HepG2 (cell line): Measurements from ENCODE around the gene C5orf24. TPM values are rescaled to one million over a fixed set of nuclear protein-coding genes. Genes with fewer than 3 reads are reported as not detected.

Experiments
- ATAC-seq: fragments of 200-7000 bp; cut with Tn5 transposase; 3 replicates; pipeline ENCODE4 v1.9.1; 2020; ENCODE audit warnings: mild to moderate bottlenecking, moderate library complexity
- BruUV-seq: library from RNA; stranded (reverse); fragments of 400-500 nt; replicated peaks from 2 replicates; lab custom pipeline; 2021; lab: Mats Ljungman, UMichigan
- CTCF ChIA-PET: fragments of 300-600 bp; formaldehyde crosslinking; extraction: SDS; loops from one replicate; lab custom pipeline; 2021; ENCODE audit warnings: low total read pairs, inconsistent platforms, low intra/inter-chr PET ratio; lab: Yijun Ruan, JAX
- POLR2A ChIA-PET: fragments of 350-600 bp; sonication (Branson Sonifier 250); formaldehyde crosslinking; loops from one replicate; lab custom pipeline; 2020; ENCODE audit warnings: antibody characterized with exemption, inconsistent platforms; lab: Yijun Ruan, JAX
- DNase-seq: peaks from one replicate; pipeline ENCODE4 v3.0.0-alpha.2; 2015; ENCODE audit warnings: low spot score
- FAIRE-seq: peaks from 3 replicates; lab custom pipeline; 2011; peaks lifted over from hg19 to GRCh38; lab: Jason Lieb, UNC
- H2AFZ ChIP-seq: one replicate; pipeline ENCODE4 v1.6.1; 2011; ENCODE audit warnings: low read length, inconsistent platforms
- H3K27ac ChIP-seq: fragments of 300-600 bp; 3 replicates; pipeline ENCODE4 v1.8.0; 2011; ENCODE audit warnings: mixed run types, mild to moderate bottlenecking, mixed read lengths, low read length, inconsistent platforms; ENCODE audit not compliant: insufficient read depth; ENCODE audit errors: extremely low read length
- H3K27me3 ChIP-seq, 2 experiments: fragments of 200-600 bp in 1 of 2; 2 replicates in 1 of 2; 3 replicates in 1 of 2; pipeline versions ENCODE4 v1.6.0 to v1.8.0; 2011; ENCODE audit warnings: low read length in 2 of 2, mild to moderate bottlenecking in 2 of 2, moderate library complexity in 2 of 2, inconsistent platforms in 1 of 2; ENCODE audit not compliant: insufficient read depth in 2 of 2, control insufficient read depth in 1 of 2
- H3K36me3 ChIP-seq, 2 experiments: fragments of 200-600 bp in 1 of 2; replicated peaks in 1 of 2; 2 replicates in 1 of 2; 3 replicates in 1 of 2; pipeline versions ENCODE4 v1.5.1 to v1.8.0; 2011; ENCODE audit warnings: low read length in 2 of 2, inconsistent platforms in 1 of 2; ENCODE audit not compliant: insufficient read depth in 2 of 2, control insufficient read depth in 1 of 2
- H3K4me1 ChIP-seq: 2 replicates; pipeline ENCODE4 v1.5.1; 2012; ENCODE audit warnings: low read length, inconsistent platforms; ENCODE audit not compliant: insufficient read depth
- H3K4me2 ChIP-seq: 2 replicates; pipeline ENCODE4 v1.6.0; 2011; ENCODE audit warnings: low read depth, low read length, inconsistent platforms
- H3K4me3 ChIP-seq, 3 experiments: fragments of 200-600 bp in 1 of 3; sonication (generic), shearing (Covaris generic) in 1 of 3; replicated peaks in 1 of 3; 2 replicates each; pipeline ENCODE4 v1.5.1; 2011 to 2016; ENCODE audit warnings: low read length in 3 of 3, inconsistent platforms in 2 of 3, low read depth in 2 of 3, mild to moderate bottlenecking in 2 of 3, control low read depth in 1 of 3, mixed read lengths in 1 of 3; ENCODE audit not compliant: insufficient read depth in 1 of 3
- H3K79me2 ChIP-seq: one replicate; pipeline ENCODE4 v1.6.1; 2011; ENCODE audit warnings: low read length, inconsistent platforms; ENCODE audit not compliant: insufficient read depth
- H3K9ac ChIP-seq: 2 replicates; pipeline ENCODE4 v1.6.0; 2011; ENCODE audit warnings: mild to moderate bottlenecking, low read depth, low read length, inconsistent platforms; ENCODE audit not compliant: insufficient read depth
- H3K9me3 ChIP-seq: 2 replicates; pipeline ENCODE4 v1.5.1; 2012; ENCODE audit warnings: mild to moderate bottlenecking, low read length
- H4K20me1 ChIP-seq: 2 replicates; pipeline ENCODE4 v1.6.0; 2011; ENCODE audit warnings: inconsistent platforms, mild to moderate bottlenecking, low read length, moderate library complexity; ENCODE audit not compliant: insufficient read depth
- PCBP2 ChIP-seq: fragments of 200-400 bp; formaldehyde crosslinking; optimal IDR thresholded peaks from 2 replicates; pipeline ENCODE3; 2018; ENCODE audit warnings: low read length, low read depth; ENCODE audit not compliant: poor library complexity, severe bottlenecking
- ZBTB42 ChIP-seq: sonication (generic); formaldehyde crosslinking; IDR thresholded peaks from 2 replicates; pipeline ENCODE4 v1.5.0; 2020; ENCODE audit warnings: mild to moderate bottlenecking, missing genetic modification reagents
- WGBS: methylation state at CpG from one replicate; pipeline ENCODE4 v1.1.6; 2017; ENCODE audit warnings: low lambda C conversion rate; 5-methylcytosine and 5-hydroxymethylcytosine counted together
- in situ Hi-C: cut with HindIII; loops from 2 replicates; pipeline ENCODE4 v1.10.0; 2017; ENCODE audit warnings: low pct_unique_long_range_greater_than_20kb; ENCODE audit not compliant: extremely low pct_ligation_motif_present
- intact Hi-C: fragments of 100-400 bp; cut with micrococcal nuclease; formaldehyde crosslinking; loops from one replicate; pipeline ENCODE4 v1.10.0; 2022; ENCODE audit not compliant: unreplicated experiment
- polyA plus RNA-seq, 8 experiments: library from polyadenylated mRNA; depleted of rRNA in 3 of 8; stranded (reverse) in 7 of 8; unstranded in 1 of 8; fragments of >200 nt; fragmentation: Illumina TruSeq in 4 of 8; extraction: Trizol in 4 of 8; gene quantifications; 2 replicates each; pipeline versions ENCODE4 v1.2.1 to v1.2.3, GENCODE V29; 2011 to 2016; ENCODE audit warnings: low read depth in 4 of 8, missing spikeins in 1 of 8, mixed read lengths in 1 of 8; ENCODE audit not compliant: insufficient read depth in 1 of 8
- total RNA-seq, 5 experiments: library from RNA; depleted of rRNA; stranded (reverse); fragments of >200 nt; fragmentation: Illumina TruSeq; extraction: Trizol; gene quantifications; 2 replicates each; pipeline ENCODE4 v1.2.3, GENCODE V29; 2016; ENCODE audit warnings: low read depth in 1 of 5
- TF ChIP-seq, protein P1 (sequence below): sonication (generic); formaldehyde crosslinking; IDR thresholded peaks from 2 replicates; pipeline ENCODE4 v1.4.0; 2020; ENCODE audit warnings: mild to moderate bottlenecking, missing genetic modification reagents

C5orf24 gene
- total and polyA plus RNA-seq, 2 of the 13 experiments (the other 11 are each of a cell fraction or from before 2014, with no cell fraction given), result 34.6 to 41.5 TPM

DNA sequence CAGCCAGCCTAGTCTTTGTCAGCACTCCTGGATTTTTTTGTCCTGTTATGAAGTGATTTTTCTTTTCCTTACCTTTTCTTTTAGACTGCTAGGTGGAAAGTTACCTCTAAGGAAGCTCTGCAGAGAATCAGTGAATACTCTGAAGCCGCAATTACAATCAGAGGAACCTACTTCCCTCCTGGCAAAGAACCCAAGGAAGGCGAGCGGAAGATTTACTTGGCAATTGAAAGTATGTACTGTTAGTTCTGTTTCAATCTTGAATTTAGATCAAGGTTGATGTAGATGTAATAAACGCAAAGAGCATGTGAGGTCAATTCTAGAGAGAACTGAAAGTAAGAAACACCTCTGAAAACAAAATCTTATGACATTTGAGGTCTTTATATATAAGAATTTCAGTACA lies 27.0 kb upstream of the C5orf24 start:
- 95% methylated on average over 4 of the region's 4 CpGs for WGBS
- H3K36me3 ChIP-seq, result peaks cover 20 to 73% of the 10 kb centered on the region in 2 experiments; a peak in 4 of 5 replicates
- H2AFZ ChIP-seq, result no peak overlapping the region
- no peak overlapping the region for H3K9ac ChIP-seq
- no peak overlapping the region for H3K4me3 ChIP-seq
- H3K9me3 ChIP-seq, result no peaks in the 10 kb centered on the region
- TF ChIP-seq PCBP2 (no peak), ZBTB42 (no peak)
- TF ChIP-seq, protein P1, sequence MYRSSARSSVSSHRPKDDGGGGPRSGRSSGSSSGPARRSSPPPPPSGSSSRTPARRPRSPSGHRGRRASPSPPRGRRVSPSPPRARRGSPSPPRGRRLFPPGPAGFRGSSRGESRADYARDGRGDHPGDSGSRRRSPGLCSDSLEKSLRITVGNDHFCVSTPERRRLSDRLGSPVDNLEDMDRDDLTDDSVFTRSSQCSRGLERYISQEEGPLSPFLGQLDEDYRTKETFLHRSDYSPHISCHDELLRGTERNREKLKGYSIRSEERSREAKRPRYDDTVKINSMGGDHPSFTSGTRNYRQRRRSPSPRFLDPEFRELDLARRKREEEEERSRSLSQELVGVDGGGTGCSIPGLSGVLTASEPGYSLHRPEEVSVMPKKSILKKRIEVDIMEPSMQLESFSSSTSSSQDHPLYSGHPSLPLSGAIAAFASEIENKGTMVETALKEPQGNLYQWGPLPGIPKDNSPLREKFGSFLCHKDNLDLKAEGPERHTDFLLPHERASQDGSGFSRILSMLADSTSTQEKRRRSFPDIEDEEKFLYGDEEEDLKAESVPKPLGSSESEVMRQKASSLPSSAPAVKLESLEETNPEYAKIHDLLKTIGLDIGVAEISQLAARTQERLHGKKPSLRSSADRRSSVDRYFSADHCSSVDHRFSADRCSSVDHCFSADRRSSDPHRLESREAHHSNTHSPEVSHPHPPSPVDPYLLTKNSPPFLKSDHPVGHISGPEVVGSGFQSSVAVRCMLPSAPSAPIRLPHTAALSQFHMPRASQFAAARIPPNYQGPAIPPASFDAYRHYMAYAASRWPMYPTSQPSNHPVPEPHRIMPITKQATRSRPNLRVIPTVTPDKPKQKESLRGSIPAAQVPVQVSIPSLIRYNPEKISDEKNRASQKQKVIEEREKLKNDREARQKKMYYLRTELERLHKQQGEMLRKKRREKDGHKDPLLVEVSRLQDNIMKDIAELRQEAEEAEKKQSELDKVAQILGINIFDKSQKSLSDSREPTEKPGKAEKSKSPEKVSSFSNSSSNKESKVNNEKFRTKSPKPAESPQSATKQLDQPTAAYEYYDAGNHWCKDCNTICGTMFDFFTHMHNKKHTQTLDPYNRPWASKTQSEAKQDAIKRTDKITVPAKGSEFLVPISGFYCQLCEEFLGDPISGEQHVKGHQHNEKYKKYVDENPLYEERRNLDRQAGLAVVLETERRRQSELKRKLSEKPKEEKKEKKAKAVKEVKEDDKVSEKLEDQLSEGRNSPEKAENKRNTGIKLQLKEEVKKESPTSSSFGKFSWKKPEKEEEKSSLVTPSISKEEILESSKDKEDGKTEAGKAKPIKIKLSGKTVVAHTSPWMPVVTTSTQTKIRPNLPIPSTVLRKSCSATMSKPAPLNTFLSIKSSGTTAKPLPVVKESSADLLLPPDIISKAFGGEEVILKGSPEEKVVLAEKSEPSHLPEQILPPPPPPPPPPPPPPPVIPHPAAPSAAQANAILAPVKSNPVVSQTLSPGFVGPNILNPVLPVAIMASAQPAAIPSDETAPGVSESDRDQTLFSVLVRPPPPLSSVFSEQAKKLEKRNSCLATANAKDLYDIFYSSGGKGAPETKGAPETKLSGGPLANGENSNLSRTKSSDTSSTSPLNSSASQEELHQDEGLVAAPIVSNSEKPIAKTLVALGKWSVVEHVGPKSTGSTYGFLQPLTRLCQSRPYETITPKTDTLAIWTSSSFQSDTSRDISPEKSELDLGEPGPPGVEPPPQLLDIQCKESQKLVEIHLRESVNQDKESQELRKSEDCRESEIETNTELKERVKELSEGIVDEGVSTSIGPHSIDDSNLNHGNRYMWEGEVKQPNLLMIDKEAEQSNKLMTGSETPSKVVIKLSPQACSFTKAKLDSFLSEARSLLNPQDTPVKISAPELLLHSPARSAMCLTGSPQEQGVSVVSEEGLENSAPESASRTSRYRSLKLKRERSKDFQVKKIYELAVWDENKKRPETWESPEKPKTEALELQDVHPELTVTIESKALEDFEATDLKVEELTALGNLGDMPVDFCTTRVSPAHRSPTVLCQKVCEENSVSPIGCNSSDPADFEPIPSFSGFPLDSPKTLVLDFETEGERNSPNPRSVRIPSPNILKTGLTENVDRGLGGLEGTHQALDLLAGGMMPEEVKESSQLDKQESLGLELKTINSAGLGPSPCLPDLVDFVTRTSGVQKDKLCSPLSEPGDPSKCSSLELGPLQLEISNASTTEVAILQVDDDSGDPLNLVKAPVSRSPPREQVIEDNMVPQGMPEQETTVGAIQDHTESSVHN (CRISPR knock-in tag), result no peak
- H3K27ac ChIP-seq, result no peak overlapping the region
- H3K27me3 ChIP-seq, result no peaks in the 10 kb centered on the region
- BruUV-seq, result no TSS peak
- intact Hi-C loops, result no loop called here
- H3K4me1 ChIP-seq, result no peaks in the 10 kb centered on the region
- no peak for ATAC-seq
- H3K79me2 ChIP-seq, result no peaks in the 10 kb centered on the region
- CTCF ChIA-PET, result no interaction called here
- H4K20me1 ChIP-seq, result no peaks in the 10 kb centered on the region
- no peak for FAIRE-seq
- in situ Hi-C loops, result no loop called here
- POLR2A ChIA-PET, result no interaction called here
- DNase-seq, result no peak
- no peak overlapping the region for H3K4me2 ChIP-seq
